Activated T-helper 1 cell treated with anti-CD3 and anti-CD28 coated beads, Interleukin-12 subunit alpha, Interleukin-12 subunit beta, Interleukin-2, Interleukin-4 antibody, amounts not matched to agents 30 ng/mL and 10 ng/mL and 1 ng/mL, durations not matched to agents 14 hours and 24 hours and 36 hours (primary cell): Measurements from ENCODE around the gene CDKN2B. TPM values are rescaled to one million over a fixed set of nuclear protein-coding genes. Genes with fewer than 3 reads are reported as not detected.

Source experiments
- DNase-seq: peaks from one replicate; pipeline ENCODE4 v3.0.0; 2021; ENCODE audit warnings: low spot score
- H3K27ac Mint-ChIP-seq: one replicate; pipeline ENCODE4 v1.8.0; 2021; ENCODE audit warnings: mild to moderate bottlenecking, mixed read lengths
- H3K27me3 Mint-ChIP-seq: one replicate; pipeline ENCODE4 v1.8.0; 2022; ENCODE audit warnings: mild to moderate bottlenecking, moderate library complexity, mixed read lengths; ENCODE audit not compliant: insufficient read depth
- H3K36me3 Mint-ChIP-seq: one replicate; pipeline ENCODE4 v1.8.0; 2021; ENCODE audit warnings: low read depth, mixed read lengths
- H3K4me1 Mint-ChIP-seq: one replicate; pipeline ENCODE4 v1.8.0; 2021; ENCODE audit warnings: low read depth, mixed read lengths
- H3K4me3 Mint-ChIP-seq: one replicate; pipeline ENCODE4 v1.8.0; 2021; ENCODE audit warnings: mild to moderate bottlenecking, moderate library complexity, mixed read lengths
- H3K9me3 Mint-ChIP-seq: one replicate; pipeline ENCODE4 v1.8.0; 2021; ENCODE audit warnings: mixed read lengths
- intact Hi-C: fragments of 100-400 bp; cut with micrococcal nuclease; formaldehyde crosslinking; loops from one replicate; pipeline ENCODE4 v1.15.1; 2024
- total RNA-seq: library from RNA; stranded (reverse); gene quantifications from 2 replicates; pipeline ENCODE4 v1.2.3, GENCODE V29; 2022

CDKN2B gene
- total RNA-seq, 1 donor from 2014 or later = 0.73 TPM

DNA sequence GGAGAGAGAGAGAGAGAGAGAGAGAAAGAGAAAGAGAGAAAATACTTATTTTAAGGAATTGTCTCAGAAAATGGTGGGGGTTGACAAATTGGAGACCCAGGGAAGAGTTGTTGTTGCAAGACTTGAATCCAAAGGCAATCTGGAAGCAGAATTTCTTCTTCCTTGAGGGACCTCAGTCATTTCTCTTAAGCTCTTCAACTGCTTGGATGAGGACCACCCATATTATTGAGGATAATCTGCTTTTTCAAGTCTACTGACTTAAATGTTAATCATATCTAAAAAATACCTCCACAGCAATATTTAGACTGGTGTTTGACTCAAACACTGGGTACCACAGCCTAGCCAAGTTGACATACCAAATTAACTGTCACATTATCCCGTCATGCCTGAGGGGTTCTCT lies 11.6 kb downstream of the CDKN2B start:
- Mint-ChIP-seq H3K27me3 (peaks cover 60% of the 10 kb centered on the region), H3K27ac (no peak overlapping the region), H3K4me1 (peaks cover 30% of the 10 kb centered on the region), H3K4me3 (no peak overlapping the region), H3K36me3 (peaks cover 13% of the 10 kb centered on the region), H3K9me3 (no peaks in the 10 kb centered on the region)
- intact Hi-C loops = no loop called here
- no peak for DNase-seq

DNA sequence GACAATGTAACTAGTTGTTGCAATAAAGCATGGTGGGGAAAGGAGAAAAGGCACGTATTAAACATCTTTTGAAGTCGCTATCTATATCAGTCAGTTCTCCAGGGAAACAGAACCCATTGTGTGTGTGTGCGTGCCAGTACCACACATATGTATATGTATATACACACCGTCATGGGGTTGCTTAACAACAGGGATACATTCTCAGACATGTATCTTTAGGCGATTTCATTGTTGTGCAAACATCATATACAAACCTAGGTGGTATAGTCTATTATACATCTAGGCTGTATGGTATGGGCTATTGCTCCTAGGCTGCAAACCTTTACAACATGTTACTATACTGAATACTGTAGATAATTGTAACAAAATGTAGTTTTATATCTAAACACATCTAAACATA lies 12.2 kb downstream of the CDKN2B start:
- H3K27me3 Mint-ChIP-seq = peaks cover 54% of the 10 kb centered on the region
- intact Hi-C loops = no loop called here
- peaks cover 30% of the 10 kb centered on the region for H3K4me1 Mint-ChIP-seq
- no peaks in the 10 kb centered on the region for H3K9me3 Mint-ChIP-seq
- peak overlapping the region; percentile 94 for H3K4me3 Mint-ChIP-seq
- DNase-seq = no peak
- H3K27ac Mint-ChIP-seq = peak overlapping the region; percentile 19
- peaks cover 13% of the 10 kb centered on the region for H3K36me3 Mint-ChIP-seq

- Mint-ChIP-seq H3K4me3 (peak overlapping the region; percentile 94), H3K4me1 (peaks cover 32% of the 10 kb centered on the region), H3K27ac (peak overlapping the region; percentile 19), H3K27me3 (peaks cover 50% of the 10 kb centered on the region), H3K36me3 (peaks cover 15% of the 10 kb centered on the region), H3K9me3 (no peaks in the 10 kb centered on the region)
- intact Hi-C loops = no loop called here
- no peak for DNase-seq
These were observed 12.7 kb downstream of the CDKN2B start for GRCh38 chr9:21996438-21996837.

GRCh38 chr9:21995666-21996398 lies 13.3 kb downstream of the CDKN2B start:
- Mint-ChIP-seq H3K4me1 (peaks cover 35% of the 10 kb centered on the region), H3K27ac (peak overlapping the region; percentile 97), H3K36me3 (peaks cover 17% of the 10 kb centered on the region), H3K9me3 (no peaks in the 10 kb centered on the region), H3K4me3 (peak overlapping the region; percentile 94), H3K27me3 (peaks cover 44% of the 10 kb centered on the region)
- intact Hi-C loops = loop anchor here (1.0 kb wide), 3 partner anchors 9 to 123 kb away; no protein-coding TSS in a partner anchor
- DNase-seq = no peak

DNA sequence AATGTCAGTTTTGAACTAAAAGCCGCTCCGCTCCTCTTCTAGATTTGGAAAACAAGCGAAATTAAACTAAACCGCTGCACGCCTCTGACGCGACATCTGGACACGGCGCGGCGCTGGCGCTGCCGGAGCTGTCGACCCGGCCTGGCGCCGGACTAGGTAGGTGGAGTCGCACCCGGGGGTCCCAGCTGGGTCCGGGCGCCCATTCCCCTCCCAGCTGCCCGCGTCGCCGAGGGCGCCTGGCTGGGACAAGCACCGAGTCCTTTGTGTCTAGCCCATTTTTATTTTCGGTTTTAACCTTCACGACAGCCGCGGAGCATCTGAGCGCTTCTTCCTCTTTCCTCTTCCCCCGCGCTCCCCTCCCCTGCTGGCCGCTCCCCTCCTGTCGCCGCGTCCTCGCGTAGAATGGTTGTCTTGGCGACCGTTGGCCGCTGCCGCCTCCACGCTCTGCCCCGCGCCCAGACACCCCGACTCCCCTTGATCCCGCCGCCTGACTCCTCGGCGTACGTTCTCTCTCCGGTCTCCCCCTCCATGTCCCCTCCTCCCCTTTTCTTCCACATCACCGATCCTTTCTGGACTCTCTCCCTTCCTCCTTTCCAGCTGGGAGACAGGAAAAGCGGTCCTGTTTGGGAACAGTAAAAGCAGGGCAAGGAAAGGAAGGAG lies 14.0 kb downstream of the CDKN2B start:
- H3K4me1 Mint-ChIP-seq = peaks cover 42% of the 10 kb centered on the region
- peaks cover 21% of the 10 kb centered on the region for H3K36me3 Mint-ChIP-seq
- peaks cover 45% of the 10 kb centered on the region for H3K27me3 Mint-ChIP-seq
- H3K4me3 Mint-ChIP-seq = peak overlapping the region; percentile 94
- no peaks in the 10 kb centered on the region for H3K9me3 Mint-ChIP-seq
- peak overlapping the region; percentile 97 for H3K27ac Mint-ChIP-seq
- peak; percentile 80 for DNase-seq
- intact Hi-C loops = loop anchor here (1.0 kb wide), 3 partner anchors 8 to 124 kb away; no protein-coding TSS in a partner anchor

GRCh38 chr9:21994556-21995005 lies 14.5 kb downstream of the CDKN2B start, which contains the start of gene CDKN2B-AS1:
Gene CDKN2B-AS1, plus strand, starts transcription at chr9:21994791.
- Mint-ChIP-seq H3K27me3 (peaks cover 45% of the 10 kb centered on the region), H3K4me3 (peak within 1 kb of the TSS; percentile 94), H3K36me3 (peaks cover 26% of the 10 kb centered on the region), H3K4me1 (peaks cover 48% of the 10 kb centered on the region), H3K27ac (peak within 1 kb of the TSS; percentile 97), H3K9me3 (peaks cover 3% of the 10 kb centered on the region)
- intact Hi-C loops = loop anchor here (1.0 kb wide), 4 partner anchors 7 to 125 kb away; no protein-coding TSS in a partner anchor
- DNase-seq = peak; percentile 38

GRCh38 chr9:21993893-21994555 lies 15.1 kb downstream of the CDKN2B start, which contains the start of gene CDKN2A:
Gene CDKN2A, minus strand, starts transcription at chr9:21994392.
- H3K9me3 Mint-ChIP-seq = peaks cover 7% of the 10 kb centered on the region
- peaks cover 48% of the 10 kb centered on the region for H3K27me3 Mint-ChIP-seq
- intact Hi-C loops = loop anchor here (1.0 kb wide), 1 partner anchor 14 kb away; no protein-coding TSS in a partner anchor
- peaks cover 31% of the 10 kb centered on the region for H3K36me3 Mint-ChIP-seq
- DNase-seq = peak; percentile 53
- H3K4me3 Mint-ChIP-seq = peak within 1 kb of the TSS; percentile 94
- H3K4me1 Mint-ChIP-seq = peaks cover 53% of the 10 kb centered on the region
- peak within 1 kb of the TSS; percentile 97 for H3K27ac Mint-ChIP-seq

DNA sequence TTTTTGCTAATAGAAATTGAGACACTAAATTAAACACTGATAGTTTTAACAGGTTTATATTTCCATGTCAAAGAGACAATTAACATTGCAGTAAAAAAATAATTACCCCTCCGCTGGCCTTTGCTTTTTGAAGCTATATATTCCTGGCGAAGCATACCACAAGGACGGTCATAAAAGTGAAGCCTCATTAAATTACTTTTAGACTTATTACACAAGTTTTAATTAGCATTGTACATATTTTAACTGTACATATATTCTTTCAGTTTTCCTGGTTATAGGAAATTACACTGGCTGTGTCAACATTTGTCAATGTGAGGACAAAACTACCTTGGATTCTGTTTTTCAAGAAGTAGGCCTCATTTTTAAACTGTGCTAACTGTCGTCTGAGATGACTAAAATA lies 16.1 kb downstream of the CDKN2B start:
- Mint-ChIP-seq H3K4me3 (peak overlapping the region; percentile 94), H3K27ac (peak overlapping the region; percentile 63), H3K9me3 (peaks cover 10% of the 10 kb centered on the region), H3K36me3 (peaks cover 33% of the 10 kb centered on the region), H3K4me1 (peaks cover 63% of the 10 kb centered on the region), H3K27me3 (peaks cover 56% of the 10 kb centered on the region)
- DNase-seq = no peak
- intact Hi-C loops = no loop called here

DNA sequence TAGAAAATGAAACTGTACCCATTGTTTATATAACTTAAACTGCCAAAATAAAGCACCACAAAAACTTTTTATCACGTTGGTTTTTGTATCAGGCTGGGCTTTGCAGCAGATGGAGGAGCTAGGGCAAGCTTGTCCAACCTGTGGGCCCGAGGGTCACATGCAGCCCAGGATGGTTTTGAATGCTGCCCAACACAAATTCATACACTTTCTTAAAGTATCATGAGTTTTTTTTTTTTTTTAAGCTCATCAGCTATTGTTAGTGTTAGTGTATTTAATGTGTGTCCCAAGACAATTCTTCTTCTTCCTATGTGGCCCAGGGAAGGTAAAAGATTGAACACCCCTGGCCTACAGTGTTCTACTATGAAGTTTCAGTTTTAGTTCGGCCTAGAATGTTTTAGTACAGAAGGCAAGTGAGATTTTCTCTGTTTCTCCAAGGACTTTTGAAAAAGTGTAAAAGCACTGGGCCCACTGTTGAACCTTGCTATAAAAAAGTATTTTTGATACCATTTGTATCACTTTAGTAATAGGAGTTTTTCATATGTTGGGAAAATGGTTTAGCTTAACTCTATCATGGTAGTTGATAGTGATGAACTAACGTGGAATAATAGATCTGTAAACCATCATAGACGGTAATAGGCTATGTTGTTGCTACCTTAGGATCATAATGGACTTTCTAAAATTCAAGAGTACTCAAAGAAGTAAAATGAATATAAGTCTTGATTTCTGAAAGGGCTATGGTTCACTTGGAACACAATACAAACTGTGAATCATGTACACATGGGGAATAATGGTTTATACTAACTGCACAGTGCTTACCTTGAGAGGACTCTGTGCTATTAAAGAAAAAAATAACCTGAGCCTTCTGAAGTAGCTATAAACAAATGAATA lies 17.8 kb downstream of the CDKN2B start:
- H3K36me3 Mint-ChIP-seq = peaks cover 24% of the 10 kb centered on the region
- peaks cover 10% of the 10 kb centered on the region for H3K9me3 Mint-ChIP-seq
- no peak overlapping the region for H3K27ac Mint-ChIP-seq
- no peak for DNase-seq
- peaks cover 52% of the 10 kb centered on the region for H3K27me3 Mint-ChIP-seq
- no peak overlapping the region for H3K4me3 Mint-ChIP-seq
- H3K4me1 Mint-ChIP-seq = peaks cover 67% of the 10 kb centered on the region
- intact Hi-C loops = loop anchor here (2.0 kb wide), 1 partner anchor 17 kb away; no protein-coding TSS in a partner anchor

- DNase-seq = no peak
- H3K4me1 Mint-ChIP-seq = peaks cover 57% of the 10 kb centered on the region
- intact Hi-C loops = loop anchor here (2.0 kb wide), 1 partner anchor 15 kb away; no protein-coding TSS in a partner anchor
- H3K27me3 Mint-ChIP-seq = peaks cover 50% of the 10 kb centered on the region
- peaks cover 10% of the 10 kb centered on the region for H3K9me3 Mint-ChIP-seq
- H3K4me3 Mint-ChIP-seq = peak overlapping the region; percentile 47
- H3K36me3 Mint-ChIP-seq = peaks cover 20% of the 10 kb centered on the region
- no peak overlapping the region for H3K27ac Mint-ChIP-seq
These were observed 19.5 kb downstream of the CDKN2B start for GRCh38 chr9:21989440-21990189.
